SK-N-SH treated with all-trans-retinoic acid at 6 μM for 48 hours (cell line): ENCODE results near the gene KRTAP17-1.

ENCODE experiments used
- ARNTL ChIP-seq: fragments of 450-650 bp; formaldehyde crosslinking; IDR thresholded peaks from 2 replicates; pipeline ENCODE4 v1.5.0; 2020; ENCODE audit warnings: low read depth, mild to moderate bottlenecking, moderate library complexity, borderline replicate concordance
- TCF4 ChIP-seq: fragments of 250-450 bp; sonication (Bioruptor Pico); IDR thresholded peaks from 2 replicates; pipeline ENCODE4 v1.8.0; 2021; ENCODE audit warnings: mild to moderate bottlenecking, moderate library complexity, borderline replicate concordance
- ZNF8 ChIP-seq: fragments of 450-650 bp; formaldehyde crosslinking; IDR thresholded peaks from 2 replicates; pipeline ENCODE4 v1.5.0; 2020; ENCODE audit warnings: mild to moderate bottlenecking, moderate library complexity
- TF ChIP-seq, protein P1 (sequence below): fragments of 250-450 bp; sonication (Bioruptor Pico); IDR thresholded peaks from 2 replicates; pipeline ENCODE4 v1.5.1; 2020; ENCODE audit warnings: low read depth, mild to moderate bottlenecking, moderate library complexity

GRCh38 chr17:41332239-41332638 is 16.7 kb upstream of the KRTAP17-1 start:
- TF ChIP-seq ZNF8 (CRISPR knock-in tag) (no peak), TCF4 (CRISPR knock-in tag) (no peak), ARNTL (CRISPR knock-in tag) (no peak)
- TF ChIP-seq, protein P1, sequence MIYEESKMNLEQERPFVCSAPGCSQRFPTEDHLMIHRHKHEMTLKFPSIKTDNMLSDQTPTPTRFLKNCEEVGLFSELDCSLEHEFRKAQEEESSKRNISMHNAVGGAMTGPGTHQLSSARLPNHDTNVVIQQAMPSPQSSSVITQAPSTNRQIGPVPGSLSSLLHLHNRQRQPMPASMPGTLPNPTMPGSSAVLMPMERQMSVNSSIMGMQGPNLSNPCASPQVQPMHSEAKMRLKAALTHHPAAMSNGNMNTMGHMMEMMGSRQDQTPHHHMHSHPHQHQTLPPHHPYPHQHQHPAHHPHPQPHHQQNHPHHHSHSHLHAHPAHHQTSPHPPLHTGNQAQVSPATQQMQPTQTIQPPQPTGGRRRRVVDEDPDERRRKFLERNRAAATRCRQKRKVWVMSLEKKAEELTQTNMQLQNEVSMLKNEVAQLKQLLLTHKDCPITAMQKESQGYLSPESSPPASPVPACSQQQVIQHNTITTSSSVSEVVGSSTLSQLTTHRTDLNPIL (CRISPR knock-in tag): no peak
